Colonic mucosa (tissue), 4 donors: ENCODE data around the gene CCDC184. TPM values are rescaled to one million over a fixed set of nuclear protein-coding genes. Genes with fewer than 3 reads are reported as not detected.
A peak's percentile ranks its signal among the peaks of the same experiment; 100 is the strongest.

Experiments
- DNase-seq: peaks from one replicate; pipeline ENCODE4 v3.0.0-alpha.2; 2020
- H3K27ac ChIP-seq: fragments of 200-600 bp; one replicate; pipeline ENCODE4 v1.8.0; 2021
- H3K27me3 ChIP-seq: fragments of 200-600 bp; one replicate; pipeline ENCODE4 v1.8.0; 2021
- H3K36me3 ChIP-seq: fragments of 200-600 bp; one replicate; pipeline ENCODE4 v1.8.0; 2021
- H3K4me1 ChIP-seq: fragments of 200-600 bp; one replicate; pipeline ENCODE4 v1.8.0; 2021; ENCODE audit warnings: mild to moderate bottlenecking
- H3K4me3 ChIP-seq: fragments of 200-600 bp; one replicate; pipeline ENCODE4 v1.8.0; 2021
- H3K9ac ChIP-seq, 2 donors: one replicate each; pipeline ENCODE4 v1.7.0; 2013; ENCODE audit warnings: control low read depth in 2 of 2, low read depth in 2 of 2, low read length in 2 of 2
- H3K9me3 ChIP-seq: fragments of 200-600 bp; one replicate; pipeline ENCODE4 v1.8.0; 2021
- intact Hi-C: fragments of 100-400 bp; cut with DNase I; formaldehyde crosslinking; loops from one replicate; pipeline ENCODE4 v1.14.1; 2022
- total RNA-seq, 2 donors: library from RNA; stranded (reverse); fragmentation: NEBNext Ultra II Directional in 1 of 2; extraction: Animal tissue kit (Norgen Biotek cat#: 25700) in 1 of 2; gene quantifications; one replicate each; pipeline ENCODE4 v1.2.1, GENCODE V29; 2021
- TF ChIP-seq, protein P1 (sequence below): fragments of 200-600 bp; IDR thresholded peaks from one replicate; pipeline ENCODE4 v1.8.0; 2022; ENCODE audit warnings: antibody characterized with exemption, mild to moderate bottlenecking
- donor health status: healthy.
- donor health status: DM: no; HTN: no; CAD: no.
- donor health status: DM: no; HTN: no; CAD: no.

The CCDC184 gene
- total RNA-seq, 2 donors from 2014 or later: 0.35 to 0.53 TPM

DNA sequence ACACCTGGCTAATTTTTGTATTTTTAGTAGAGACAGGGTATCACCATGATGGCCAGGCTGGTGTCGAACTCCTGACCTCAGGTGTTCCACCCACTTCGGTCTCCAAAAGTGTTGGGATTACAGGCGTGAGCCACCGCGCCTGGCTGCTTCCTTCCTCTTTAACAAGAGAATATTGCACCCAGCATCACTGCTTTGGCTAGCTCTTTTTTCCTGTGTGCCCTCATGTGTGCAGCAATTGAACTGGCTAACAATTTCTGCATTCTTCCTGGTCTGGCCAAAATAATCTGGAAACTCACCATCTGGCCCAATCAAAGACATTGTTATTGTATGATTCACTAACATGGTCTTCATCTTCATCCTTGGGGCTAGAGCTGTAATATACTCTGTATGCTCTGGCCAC lies 23.4 kb upstream of the CCDC184 start:
- intact Hi-C loops: loop anchor here (10.0 kb wide), 2 partner anchors 175 to 205 kb away; no protein-coding TSS in a partner anchor
- H3K9ac ChIP-seq: no peak overlapping the region
- TF ChIP-seq, protein P1, sequence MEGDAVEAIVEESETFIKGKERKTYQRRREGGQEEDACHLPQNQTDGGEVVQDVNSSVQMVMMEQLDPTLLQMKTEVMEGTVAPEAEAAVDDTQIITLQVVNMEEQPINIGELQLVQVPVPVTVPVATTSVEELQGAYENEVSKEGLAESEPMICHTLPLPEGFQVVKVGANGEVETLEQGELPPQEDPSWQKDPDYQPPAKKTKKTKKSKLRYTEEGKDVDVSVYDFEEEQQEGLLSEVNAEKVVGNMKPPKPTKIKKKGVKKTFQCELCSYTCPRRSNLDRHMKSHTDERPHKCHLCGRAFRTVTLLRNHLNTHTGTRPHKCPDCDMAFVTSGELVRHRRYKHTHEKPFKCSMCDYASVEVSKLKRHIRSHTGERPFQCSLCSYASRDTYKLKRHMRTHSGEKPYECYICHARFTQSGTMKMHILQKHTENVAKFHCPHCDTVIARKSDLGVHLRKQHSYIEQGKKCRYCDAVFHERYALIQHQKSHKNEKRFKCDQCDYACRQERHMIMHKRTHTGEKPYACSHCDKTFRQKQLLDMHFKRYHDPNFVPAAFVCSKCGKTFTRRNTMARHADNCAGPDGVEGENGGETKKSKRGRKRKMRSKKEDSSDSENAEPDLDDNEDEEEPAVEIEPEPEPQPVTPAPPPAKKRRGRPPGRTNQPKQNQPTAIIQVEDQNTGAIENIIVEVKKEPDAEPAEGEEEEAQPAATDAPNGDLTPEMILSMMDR: no peak

DNA sequence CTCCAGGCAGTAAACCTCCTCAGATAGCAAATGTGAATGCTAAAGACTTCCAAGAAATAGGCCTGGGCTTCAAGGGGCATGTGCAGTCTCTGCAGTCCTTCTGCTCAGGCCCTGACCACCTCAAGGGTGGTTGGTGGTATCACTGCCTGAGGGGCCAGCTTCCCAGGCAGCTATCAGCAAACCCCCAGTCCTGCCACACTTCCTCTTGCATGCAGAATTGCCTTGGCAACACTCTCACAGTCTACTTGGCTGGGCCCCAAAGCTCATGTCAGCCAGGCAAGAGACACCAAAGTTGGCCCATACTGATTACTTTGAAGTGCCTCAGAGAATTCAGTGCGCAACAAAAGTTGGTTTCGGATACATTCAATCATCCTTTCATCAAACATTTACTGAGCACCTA lies 22.6 kb upstream of the CCDC184 start:
- Histone ChIP-seq H3K27ac (no peak overlapping the region), H3K9me3 (no peaks in the 10 kb centered on the region), H3K36me3 (no peaks in the 10 kb centered on the region), H3K4me3 (no peak overlapping the region), H3K4me1 (peaks cover 4% of the 10 kb centered on the region), H3K9ac (no peak overlapping the region), H3K27me3 (no peaks in the 10 kb centered on the region)
- TF ChIP-seq, protein P1: no peak
- intact Hi-C loops: loop anchor here (10.0 kb wide), 2 partner anchors 176 to 206 kb away; no protein-coding TSS in a partner anchor
- no peak for DNase-seq

More for the DNA sequence above, 23.4 kb upstream of the CCDC184 start:
- Histone ChIP-seq H3K9me3 (no peaks in the 10 kb centered on the region), H3K27me3 (no peaks in the 10 kb centered on the region), H3K27ac (no peak overlapping the region), H3K4me1 (peaks cover 4% of the 10 kb centered on the region), H3K4me3 (no peak overlapping the region), H3K36me3 (no peaks in the 10 kb centered on the region)
- DNase-seq: no peak

DNA sequence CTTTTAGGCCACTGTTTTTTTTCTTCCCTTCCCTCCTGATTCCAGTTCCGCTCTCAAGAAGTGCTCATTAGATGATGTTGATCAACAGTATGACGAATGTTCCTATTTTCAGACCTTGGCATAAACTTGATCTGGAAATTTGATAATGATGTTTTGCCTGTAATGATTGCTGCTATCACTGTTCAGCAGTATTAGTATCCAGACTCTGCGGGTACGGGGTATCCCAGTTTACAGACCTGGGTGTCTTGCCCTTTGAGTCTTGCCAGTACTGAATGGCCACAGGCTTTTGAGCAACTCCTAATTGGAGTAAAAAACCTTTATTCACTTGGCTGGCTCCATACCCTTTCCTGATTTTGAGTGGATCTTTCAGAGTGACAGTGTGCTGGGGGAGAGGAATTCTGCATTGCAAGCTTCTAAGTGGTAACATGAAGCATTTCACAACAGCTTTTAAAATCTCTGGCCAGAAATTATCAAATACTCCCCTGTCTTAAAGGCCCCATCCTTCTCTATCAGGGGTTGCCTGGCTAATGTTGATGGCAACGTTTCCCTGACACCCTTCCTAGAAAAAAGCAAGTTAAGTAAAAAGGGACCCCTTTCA lies 20.2 kb upstream of the CCDC184 start:
- intact Hi-C loops: loop anchor here (10.0 kb wide), 2 partner anchors 178 to 208 kb away; no protein-coding TSS in a partner anchor

DNA sequence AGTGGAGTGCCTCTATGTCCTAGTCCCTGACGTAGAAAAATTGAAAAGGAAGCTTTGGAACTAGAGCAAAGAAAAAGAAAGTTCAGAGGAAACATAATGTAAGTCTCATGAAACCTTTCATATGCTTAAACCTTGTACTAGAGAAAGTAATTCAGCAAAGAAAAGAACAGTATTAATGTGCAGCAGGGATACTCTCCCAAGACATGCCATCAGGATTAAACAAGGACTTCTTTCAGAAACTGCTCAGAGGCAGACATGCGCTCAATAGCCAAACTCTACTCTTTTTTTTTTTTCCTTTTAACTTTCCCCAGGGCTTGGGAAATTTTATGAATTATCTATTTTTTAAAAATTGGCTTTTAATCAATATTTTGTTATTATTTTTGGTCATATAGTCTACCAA lies 19.0 kb upstream of the CCDC184 start:
- Histone ChIP-seq H3K9ac (no peak overlapping the region), H3K27me3 (no peaks in the 10 kb centered on the region), H3K4me3 (no peak overlapping the region), H3K36me3 (no peaks in the 10 kb centered on the region), H3K9me3 (no peaks in the 10 kb centered on the region), H3K27ac (no peak overlapping the region), H3K4me1 (no peaks in the 10 kb centered on the region)
- intact Hi-C loops: loop anchor here (10.0 kb wide), 2 partner anchors 180 to 210 kb away; no protein-coding TSS in a partner anchor
- no peak for DNase-seq
- TF ChIP-seq, protein P1: no peak

More for the DNA sequence above, 20.2 kb upstream of the CCDC184 start:
- TF ChIP-seq, protein P1: no peak
- Histone ChIP-seq H3K9ac (no peak overlapping the region), H3K9me3 (no peaks in the 10 kb centered on the region), H3K4me1 (no peaks in the 10 kb centered on the region), H3K27me3 (no peaks in the 10 kb centered on the region), H3K36me3 (no peaks in the 10 kb centered on the region), H3K27ac (no peak overlapping the region), H3K4me3 (no peak overlapping the region)
- no peak for DNase-seq

DNA sequence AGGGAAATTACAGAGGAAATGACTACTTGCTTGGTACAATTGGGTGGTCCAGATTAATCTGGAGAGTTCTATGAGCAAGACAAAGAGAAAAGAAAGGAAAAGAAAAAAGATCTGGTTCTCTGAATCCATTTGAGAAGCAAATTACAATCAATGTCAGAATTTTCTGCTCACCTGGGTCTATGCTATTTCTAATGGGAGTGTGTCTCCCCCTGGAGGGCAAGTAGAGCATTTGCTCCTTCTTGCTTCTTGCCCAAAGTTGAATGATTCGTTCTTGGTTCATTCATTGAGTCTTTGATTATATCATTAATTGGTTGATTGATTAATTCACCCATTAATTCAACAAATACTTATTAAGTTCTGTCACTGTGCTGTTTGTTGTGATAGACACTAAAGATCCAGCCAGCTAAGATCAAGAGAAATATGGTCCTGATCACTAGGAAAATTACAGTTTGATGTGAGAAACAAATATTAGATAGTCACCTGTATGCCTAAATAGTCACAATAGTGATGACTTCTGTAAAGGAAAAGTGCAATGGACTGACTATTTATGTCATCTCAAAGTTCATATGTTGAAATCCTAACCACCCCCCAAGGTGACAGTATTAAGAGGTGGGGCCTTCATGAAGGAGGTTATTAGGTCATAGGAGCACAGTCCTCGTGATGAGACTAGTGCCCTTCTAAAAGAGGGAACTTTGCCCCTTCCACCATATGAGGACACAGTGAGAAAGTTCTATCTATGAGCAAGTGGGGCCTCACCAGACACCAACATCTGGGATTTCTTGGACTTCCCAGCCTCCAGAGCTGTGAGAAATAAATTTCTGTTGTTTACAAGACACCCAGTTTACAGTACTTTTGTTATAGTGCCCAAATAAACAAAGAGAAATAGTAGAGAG lies 18.1 kb upstream of the CCDC184 start:
- Histone ChIP-seq H3K4me1 (no peaks in the 10 kb centered on the region), H3K9ac (no peak overlapping the region), H3K4me3 (no peak overlapping the region), H3K36me3 (no peaks in the 10 kb centered on the region), H3K27ac (no peak overlapping the region), H3K9me3 (no peaks in the 10 kb centered on the region), H3K27me3 (no peaks in the 10 kb centered on the region)
- intact Hi-C loops: loop anchor here (5.0 to 10.0 kb wide), 3 partner anchors 83 to 211 kb away; no protein-coding TSS in a partner anchor
- peak; percentile 58 for DNase-seq
- TF ChIP-seq, protein P1: peak; percentile 91
